ENCODE data around the gene PRPSAP1.

PRPSAP1 gene

DNA sequence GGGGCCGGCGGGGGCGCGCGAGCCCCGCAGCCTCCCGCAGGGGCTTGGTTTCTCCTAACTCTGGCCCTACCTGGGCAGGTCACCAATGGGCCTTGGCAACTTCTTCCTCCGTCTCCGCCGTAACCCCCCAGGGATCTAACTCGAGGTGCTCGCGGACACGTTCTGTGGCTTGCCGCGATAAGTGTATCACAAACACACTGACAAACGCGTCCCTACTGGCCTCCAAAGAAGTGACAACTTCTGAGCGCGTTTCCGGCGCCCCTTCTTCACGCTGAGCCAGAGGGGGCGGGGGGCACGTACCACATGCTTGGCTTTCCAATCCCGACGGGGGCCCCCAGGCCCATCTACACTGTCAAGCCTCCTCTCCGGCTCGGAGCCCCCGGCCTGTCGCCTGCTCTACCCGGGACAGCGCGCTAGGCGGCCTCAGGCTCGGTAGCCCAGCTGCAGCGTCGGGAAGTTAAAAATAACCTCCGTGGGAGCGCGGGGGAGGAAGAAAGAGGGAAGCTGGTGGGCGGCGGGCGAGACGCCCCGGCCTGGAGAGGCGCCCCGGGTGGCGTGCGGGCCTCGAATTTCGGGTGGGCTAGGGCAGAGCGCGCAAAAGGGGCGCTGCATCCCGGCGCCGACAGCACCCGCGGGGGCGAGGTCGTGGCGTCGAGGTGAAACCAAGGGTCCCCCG lies 30.0 kb upstream of the PRPSAP1 start:
- peak in 1 of 2 donors; percentile 36 for DNase-seq (ENCODE audit: low read depth in 2 of 2)

GRCh38 chr17:76382803-76383545 lies 29.3 kb upstream of the PRPSAP1 start:
- DNase-seq (ENCODE audit: low read depth in 2 of 2), result peak; percentile 37 to 65

DNA sequence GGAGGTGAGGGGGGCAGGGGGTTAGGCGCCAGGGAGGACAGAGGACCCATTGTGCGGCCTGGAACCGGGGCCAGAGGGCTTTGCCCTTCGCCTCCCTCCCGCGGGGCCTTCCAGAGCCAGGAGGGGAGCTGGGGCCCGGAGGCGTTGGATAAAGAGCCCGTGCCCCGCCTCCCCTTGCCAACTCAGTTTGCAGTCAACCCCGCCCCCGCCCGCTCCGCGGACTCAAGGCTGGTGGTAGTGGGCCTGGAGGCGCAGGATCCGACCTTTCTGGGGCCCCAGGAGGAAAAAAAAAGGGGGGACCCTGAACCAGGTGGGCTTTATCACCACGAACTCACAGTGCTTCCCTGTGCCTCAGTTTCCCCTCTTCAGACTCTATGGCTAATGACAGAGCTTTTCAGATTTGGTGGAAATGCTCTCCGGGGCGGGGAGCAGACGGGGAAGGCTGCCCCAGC lies 28.7 kb upstream of the PRPSAP1 start:
- peak in 1 of 2 donors; percentile 30 for DNase-seq (ENCODE audit: low read depth in 2 of 2)

DNA sequence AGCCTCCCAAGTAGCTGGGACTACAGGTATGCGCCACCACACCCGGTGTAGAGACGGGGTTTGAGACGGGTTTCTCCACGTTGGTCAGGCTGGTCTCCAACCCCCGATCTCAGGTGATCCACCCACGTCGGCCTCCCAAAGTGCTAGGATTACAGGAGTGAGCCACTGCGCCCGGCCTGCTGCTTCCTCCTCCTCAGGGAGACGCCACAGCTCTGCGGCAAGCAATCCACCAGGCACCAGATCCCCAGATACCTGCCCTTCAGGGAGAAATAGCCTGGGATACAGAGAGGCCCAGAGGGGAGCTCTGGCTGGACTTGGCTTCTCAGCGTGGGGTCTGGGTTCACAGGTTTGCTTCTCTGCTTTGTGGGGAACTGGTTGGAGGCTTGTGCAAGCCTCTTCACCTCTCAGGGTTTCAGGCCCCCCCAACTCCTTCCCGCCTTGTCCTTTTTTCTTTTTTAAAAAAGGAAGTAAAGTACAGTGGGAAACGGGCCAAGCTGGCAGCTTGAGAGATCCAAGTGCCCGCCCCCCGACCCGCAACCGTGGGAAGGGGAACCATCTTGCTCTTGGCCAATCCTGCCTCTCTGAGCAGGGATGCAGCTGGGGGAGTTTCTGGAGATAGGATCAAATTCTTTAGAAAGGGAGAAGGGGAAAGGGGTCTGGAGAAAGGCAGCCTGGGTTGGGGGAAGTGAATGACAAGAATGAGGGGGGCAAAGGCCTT lies 28.1 kb upstream of the PRPSAP1 start:
- no peak for DNase-seq (ENCODE audit: low read depth in 2 of 2)

DNA sequence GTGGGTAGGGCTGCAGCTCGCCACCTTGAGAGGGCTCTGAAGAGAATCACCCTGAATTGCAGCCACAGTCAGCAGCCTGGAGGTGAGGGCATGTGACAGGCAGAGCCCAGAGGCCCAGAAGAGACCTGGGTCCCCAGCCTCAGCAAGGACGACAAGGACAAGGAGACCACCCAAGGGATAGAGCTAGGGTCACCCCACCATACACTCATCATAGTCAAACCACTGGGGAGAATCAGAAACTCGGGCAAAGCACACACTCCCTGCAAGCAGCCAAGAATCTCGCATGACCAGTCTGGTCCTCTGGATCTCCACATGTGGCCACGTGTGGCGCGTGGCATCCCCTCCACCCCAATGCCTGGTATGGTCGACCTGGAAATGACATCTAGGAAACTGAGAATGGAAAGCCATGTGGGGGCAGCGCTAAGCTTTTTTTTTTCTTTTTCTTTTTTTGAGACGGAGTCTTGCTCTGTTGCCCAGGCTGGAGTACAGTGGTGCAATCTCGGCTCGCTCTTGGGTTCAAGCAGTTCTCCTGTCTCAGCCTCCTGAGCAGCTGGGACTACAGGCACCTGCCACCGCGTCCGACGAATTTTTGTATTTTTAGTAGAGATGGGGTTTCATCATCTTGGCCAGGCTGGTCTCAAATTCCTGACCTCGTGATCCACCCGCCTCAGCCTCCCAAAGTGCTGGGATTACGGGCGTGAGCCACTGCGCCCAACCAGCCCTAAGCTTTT lies 26.1 kb upstream of the PRPSAP1 start:
- no peak for DNase-seq (ENCODE audit: low read depth in 2 of 2)

DNA sequence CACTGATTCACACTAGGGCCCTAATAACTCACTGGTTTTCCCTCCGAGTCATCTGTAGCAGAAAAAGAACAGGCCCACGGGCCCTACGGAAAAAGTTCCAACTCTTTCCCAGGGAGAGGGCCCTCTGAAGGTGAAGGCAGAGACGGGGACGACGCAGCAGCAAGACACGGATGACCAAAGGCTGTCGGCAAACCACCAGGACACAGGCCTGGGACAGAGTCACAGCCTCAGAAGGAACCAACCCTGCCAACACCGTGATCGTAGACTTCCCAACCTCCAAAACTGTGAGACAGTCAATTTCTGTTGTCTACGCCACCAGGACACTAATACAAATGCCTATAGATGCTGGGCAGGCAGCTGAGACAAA lies 25.5 kb upstream of the PRPSAP1 start:
- DNase-seq (ENCODE audit: low read depth in 2 of 2), result no peak

- DNase-seq (ENCODE audit: low read depth in 2 of 2), result no peak
Observed at GRCh38 chr17:76378548-76379274, 25.0 kb upstream of the PRPSAP1 start.

GRCh38 chr17:76376318-76377133 lies 22.8 kb upstream of the PRPSAP1 start:
- DNase-seq (ENCODE audit: low read depth in 2 of 2), result no peak

GRCh38 chr17:76371656-76372628 lies 18.2 kb upstream of the PRPSAP1 start:
- DNase-seq (ENCODE audit: low read depth in 2 of 2), result no peak

DNA sequence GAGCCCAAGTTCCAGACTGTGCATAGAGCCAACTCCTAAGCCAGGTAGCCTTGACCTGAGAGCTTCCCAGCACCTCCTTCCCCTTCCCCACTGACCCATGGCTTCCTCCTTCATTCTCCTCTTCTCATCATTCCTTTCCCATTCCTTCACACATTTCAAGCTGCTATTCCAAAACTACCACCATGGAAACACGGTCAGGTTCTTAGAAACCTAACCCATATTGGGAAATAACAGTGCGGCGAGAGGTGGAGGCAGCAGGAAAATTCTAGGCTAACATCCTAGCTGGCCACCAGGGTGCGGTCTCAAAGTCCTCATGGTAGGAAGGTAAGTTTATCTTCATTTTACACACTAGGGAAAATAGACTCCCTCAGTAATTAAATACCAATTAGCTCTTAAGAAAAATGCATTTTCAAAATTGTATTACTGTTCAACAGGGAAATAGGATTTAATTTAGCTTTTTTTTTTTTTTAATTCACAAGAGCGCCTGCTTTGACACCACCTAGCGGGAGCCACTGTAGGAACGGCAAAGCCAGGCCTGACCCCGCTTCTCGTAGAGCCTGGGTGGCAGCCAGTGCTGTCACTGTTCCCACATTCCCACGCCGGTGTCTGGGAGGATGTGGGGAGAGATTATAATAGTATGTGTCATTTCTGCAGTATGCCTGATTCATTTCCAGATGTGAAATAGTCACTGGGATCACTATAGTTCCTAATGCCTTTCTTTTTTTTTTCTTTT lies 16.7 kb upstream of the PRPSAP1 start:
- no peak for DNase-seq (ENCODE audit: low read depth in 2 of 2)

DNA sequence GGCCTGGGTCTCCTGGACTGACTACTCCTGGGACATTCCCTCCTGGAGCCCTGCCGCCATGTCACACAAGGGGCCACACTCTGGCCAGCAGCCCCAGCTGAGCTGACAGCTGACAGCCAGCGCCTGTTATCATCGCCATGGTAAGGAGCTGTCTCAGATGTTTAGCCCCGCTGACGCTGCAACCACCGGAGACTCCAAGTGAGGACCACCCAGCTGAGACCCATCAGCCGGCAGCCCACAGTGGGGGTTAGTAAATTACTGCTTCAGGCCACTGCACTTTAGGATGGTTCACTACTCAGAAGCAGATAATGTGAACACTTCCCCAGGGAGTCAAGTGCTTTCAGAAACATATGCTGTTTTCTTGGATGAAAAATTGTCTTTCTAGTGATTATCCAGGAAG lies 16.1 kb upstream of the PRPSAP1 start:
- no peak for DNase-seq (ENCODE audit: low read depth in 2 of 2)

DNA sequence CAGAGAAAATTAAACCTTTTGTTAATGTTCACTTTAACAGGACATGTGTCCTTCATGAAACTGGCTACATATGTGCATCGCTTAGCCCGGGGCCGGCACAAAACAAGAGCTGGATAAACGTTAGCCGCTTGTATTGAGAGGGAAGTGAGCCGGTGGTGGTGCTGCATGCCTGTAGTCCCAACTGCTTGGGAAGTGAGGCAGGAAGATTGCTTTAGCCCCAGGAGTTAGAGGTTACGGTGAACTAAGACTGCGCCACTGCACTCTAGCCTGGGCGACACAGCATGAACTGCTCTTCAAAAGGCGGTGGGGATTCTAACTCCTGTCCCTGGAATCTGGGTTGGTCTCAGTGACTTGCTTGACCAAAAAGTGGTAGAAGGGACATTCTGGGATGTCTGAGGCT lies 15.7 kb upstream of the PRPSAP1 start:
- no peak for DNase-seq (ENCODE audit: low read depth in 2 of 2)

DNA sequence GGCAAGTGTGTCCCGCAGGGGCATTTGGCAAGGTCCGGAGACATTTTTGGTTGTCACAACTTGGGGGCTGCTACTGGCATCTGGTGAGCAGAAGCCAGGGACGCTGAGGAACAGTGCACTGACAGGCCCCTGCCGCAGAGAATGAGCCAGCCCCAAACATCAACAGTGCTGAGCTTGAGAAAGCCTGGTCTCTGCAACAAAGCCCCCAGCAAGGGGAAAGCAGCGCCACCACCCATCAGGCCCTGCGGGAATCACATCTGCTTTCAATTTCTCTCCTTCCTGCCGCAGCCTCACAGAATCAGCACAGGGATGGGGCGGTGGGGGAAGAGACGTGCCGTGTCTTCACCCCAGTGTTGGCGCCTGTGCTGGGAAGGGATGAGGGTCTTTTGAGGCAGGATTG lies 14.8 kb upstream of the PRPSAP1 start:
- DNase-seq (ENCODE audit: low read depth in 2 of 2), result no peak

- no peak for DNase-seq (ENCODE audit: low read depth in 2 of 2)
Observed at GRCh38 chr17:76367642-76368041, 13.9 kb upstream of the PRPSAP1 start.

- no peak for DNase-seq (ENCODE audit: low read depth in 2 of 2)
Observed at GRCh38 chr17:76366247-76366646, 12.5 kb upstream of the PRPSAP1 start.

DNA sequence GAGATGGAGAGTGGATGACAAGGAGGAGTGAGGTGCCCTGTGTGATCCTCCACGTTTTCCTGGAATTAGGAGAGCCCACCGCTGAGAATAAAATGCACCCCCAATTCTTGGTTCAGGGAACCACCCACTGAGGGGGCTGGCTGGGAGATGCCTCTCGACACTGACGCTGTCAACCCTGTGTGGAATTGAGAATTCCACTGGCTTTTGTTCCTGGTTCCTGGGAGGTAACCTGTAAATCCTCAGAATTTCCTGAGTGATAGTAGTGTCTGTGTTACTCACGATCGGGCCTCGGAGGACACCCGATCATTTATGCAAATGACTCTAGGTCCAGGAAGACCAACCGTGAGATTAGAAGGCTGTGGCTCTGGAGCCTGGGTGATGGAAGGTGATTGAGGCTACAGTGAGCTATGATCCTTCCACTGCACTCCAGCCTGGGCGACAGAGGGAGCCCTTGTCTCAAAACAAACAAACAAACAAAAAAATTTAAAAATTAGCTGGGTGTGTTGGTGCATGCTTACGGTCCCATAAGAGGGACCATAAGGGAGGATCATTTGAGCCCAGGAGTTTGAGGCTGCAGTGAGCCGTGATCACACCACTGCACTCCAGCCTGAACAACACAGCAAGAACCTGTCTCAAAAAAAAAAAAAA lies 11.7 kb upstream of the PRPSAP1 start:
- DNase-seq (ENCODE audit: low read depth in 2 of 2), result no peak

GRCh38 chr17:76363107-76363842 lies 9.6 kb upstream of the PRPSAP1 start:
- no peak for DNase-seq (ENCODE audit: low read depth in 2 of 2)
